ENCODE data around the gene CDK19.

DNA sequence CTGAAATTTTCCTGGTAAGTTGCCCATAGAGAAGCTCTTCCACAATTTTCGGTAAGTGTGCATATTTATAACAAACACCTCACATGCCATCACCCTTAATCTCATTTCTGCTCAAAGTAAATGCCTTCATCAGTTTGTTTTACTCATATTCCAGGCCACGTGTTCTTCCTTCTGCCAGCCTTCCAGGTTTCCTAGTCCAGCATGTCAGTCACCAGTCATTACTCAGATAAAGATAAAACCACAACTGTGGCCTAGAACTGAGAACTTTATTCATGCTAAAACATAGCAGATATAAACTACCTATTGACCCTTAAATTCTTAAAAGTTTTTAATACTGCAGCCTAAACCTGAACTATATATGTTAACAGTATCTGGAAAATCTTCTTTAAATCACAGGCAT, 189.4 kb downstream of the CDK19 start:
- no peak for TF ChIP-seq EZH2 (IDR thresholded peaks at IDR 0.05; ENCODE audit: low read depth, unreplicated experiment)
- TF ChIP-seq, protein P1, sequence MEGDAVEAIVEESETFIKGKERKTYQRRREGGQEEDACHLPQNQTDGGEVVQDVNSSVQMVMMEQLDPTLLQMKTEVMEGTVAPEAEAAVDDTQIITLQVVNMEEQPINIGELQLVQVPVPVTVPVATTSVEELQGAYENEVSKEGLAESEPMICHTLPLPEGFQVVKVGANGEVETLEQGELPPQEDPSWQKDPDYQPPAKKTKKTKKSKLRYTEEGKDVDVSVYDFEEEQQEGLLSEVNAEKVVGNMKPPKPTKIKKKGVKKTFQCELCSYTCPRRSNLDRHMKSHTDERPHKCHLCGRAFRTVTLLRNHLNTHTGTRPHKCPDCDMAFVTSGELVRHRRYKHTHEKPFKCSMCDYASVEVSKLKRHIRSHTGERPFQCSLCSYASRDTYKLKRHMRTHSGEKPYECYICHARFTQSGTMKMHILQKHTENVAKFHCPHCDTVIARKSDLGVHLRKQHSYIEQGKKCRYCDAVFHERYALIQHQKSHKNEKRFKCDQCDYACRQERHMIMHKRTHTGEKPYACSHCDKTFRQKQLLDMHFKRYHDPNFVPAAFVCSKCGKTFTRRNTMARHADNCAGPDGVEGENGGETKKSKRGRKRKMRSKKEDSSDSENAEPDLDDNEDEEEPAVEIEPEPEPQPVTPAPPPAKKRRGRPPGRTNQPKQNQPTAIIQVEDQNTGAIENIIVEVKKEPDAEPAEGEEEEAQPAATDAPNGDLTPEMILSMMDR (conservative IDR thresholded peaks at IDR 0.05; ENCODE audit: low read depth in 2 of 2), result no peak
- no peak for TF ChIP-seq EZH2phosphoT487 (IDR thresholded peaks at IDR 0.05; ENCODE audit: unreplicated experiment)
- TF ChIP-seq, protein P2, sequence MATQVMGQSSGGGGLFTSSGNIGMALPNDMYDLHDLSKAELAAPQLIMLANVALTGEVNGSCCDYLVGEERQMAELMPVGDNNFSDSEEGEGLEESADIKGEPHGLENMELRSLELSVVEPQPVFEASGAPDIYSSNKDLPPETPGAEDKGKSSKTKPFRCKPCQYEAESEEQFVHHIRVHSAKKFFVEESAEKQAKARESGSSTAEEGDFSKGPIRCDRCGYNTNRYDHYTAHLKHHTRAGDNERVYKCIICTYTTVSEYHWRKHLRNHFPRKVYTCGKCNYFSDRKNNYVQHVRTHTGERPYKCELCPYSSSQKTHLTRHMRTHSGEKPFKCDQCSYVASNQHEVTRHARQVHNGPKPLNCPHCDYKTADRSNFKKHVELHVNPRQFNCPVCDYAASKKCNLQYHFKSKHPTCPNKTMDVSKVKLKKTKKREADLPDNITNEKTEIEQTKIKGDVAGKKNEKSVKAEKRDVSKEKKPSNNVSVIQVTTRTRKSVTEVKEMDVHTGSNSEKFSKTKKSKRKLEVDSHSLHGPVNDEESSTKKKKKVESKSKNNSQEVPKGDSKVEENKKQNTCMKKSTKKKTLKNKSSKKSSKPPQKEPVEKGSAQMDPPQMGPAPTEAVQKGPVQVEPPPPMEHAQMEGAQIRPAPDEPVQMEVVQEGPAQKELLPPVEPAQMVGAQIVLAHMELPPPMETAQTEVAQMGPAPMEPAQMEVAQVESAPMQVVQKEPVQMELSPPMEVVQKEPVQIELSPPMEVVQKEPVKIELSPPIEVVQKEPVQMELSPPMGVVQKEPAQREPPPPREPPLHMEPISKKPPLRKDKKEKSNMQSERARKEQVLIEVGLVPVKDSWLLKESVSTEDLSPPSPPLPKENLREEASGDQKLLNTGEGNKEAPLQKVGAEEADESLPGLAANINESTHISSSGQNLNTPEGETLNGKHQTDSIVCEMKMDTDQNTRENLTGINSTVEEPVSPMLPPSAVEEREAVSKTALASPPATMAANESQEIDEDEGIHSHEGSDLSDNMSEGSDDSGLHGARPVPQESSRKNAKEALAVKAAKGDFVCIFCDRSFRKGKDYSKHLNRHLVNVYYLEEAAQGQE (IDR thresholded peaks at IDR 0.05; ENCODE audit: unreplicated experiment), result no peak
- no peak for TF ChIP-seq POLR2AphosphoS5 (IDR thresholded peaks at IDR 0.05; ENCODE audit: low read depth)
- TF ChIP-seq JUNB (IDR thresholded peaks at IDR 0.05; ENCODE audit: unreplicated experiment), result no peak
- no peak for TF ChIP-seq CREB1 (CRISPR knock-in tag; IDR thresholded peaks at IDR 0.05; ENCODE audit: low read depth)
- no peak for TF ChIP-seq ZNF331 (CRISPR knock-in tag; IDR thresholded peaks at IDR 0.05; ENCODE audit: low read depth)
